Right atrium auricular region (tissue), 2 donors: ENCODE data around the gene ZNF354B. TPM values are rescaled to one million over a fixed set of nuclear protein-coding genes. Genes with fewer than 3 reads are reported as not detected.
"Not testable (repeated sequence)": the region's sequence is repeated elsewhere in the genome, so short reads cannot be mapped to it uniquely, and the experiment has no call there.

Source experiments
- DNase-seq: peaks from one replicate; pipeline ENCODE4 v3.0.0-alpha.2; 2019; ENCODE audit warnings: low spot score
- H3K27ac ChIP-seq, 2 donors: fragments of 200-600 bp; sonication (generic); 1 replicate in 1 of 2; 2 replicates in 1 of 2; pipeline ENCODE4 v1.5.1; 2016 to 2019
- H3K27me3 ChIP-seq, 2 donors: fragments of 200-600 bp; sonication (generic); one replicate each; pipeline versions ENCODE4 v1.5.1 to v1.6.0; 2017 to 2019
- H3K36me3 ChIP-seq: fragments of 200-600 bp; sonication (generic); one replicate; pipeline ENCODE4 v1.5.1; 2016
- H3K4me1 ChIP-seq, 2 donors: fragments of 200-600 bp; sonication (generic); one replicate each; pipeline versions ENCODE4 v1.5.1 to v1.6.0; 2017 to 2019
- H3K4me3 ChIP-seq, 2 donors: fragments of 200-600 bp; sonication (generic); 1 replicate in 1 of 2; 2 replicates in 1 of 2; pipeline ENCODE4 v1.5.1; 2017 to 2019; ENCODE audit warnings: mild to moderate bottlenecking in 1 of 2, moderate library complexity in 1 of 2
- H3K9me3 ChIP-seq, 2 donors: fragments of 200-600 bp; sonication (generic); one replicate each; pipeline ENCODE4 v1.5.1; 2019
- CTCF ChIP-seq, 2 donors: fragments of 200-600 bp; sonication (generic); IDR thresholded peaks; one replicate each; pipeline ENCODE4 v1.5.1; 2019; ENCODE audit warnings: antibody characterized with exemption in 2 of 2
- total RNA-seq, 2 donors: library from RNA; depleted of rRNA; stranded (reverse); fragments of >200 nt; gene quantifications; one replicate each; pipeline ENCODE4 v1.1.0, GENCODE V29; 2016

Gene ZNF354B
- total RNA-seq, 2 donors from 2014 or later: 4.6 to 8.2 TPM

- Histone ChIP-seq H3K27me3 (no peaks in the 10 kb centered on the region), H3K9me3 (no peaks in the 10 kb centered on the region), H3K36me3 (no peaks in the 10 kb centered on the region), H3K4me1 (no peaks in the 10 kb centered on the region), H3K4me3 (no peak overlapping the region), H3K27ac (no peak overlapping the region)
- DNase-seq: no peak
- peak; percentile 18 to 68 for TF ChIP-seq CTCF (IDR thresholded peaks at IDR 0.05)
These were observed 20.4 kb upstream of the ZNF354B start for GRCh38 chr5:178839319-178839704.

- H3K4me3 ChIP-seq, H3K27ac ChIP-seq, DNase-seq, H3K27me3 ChIP-seq, H3K36me3 ChIP-seq, H3K9me3 ChIP-seq, H3K4me1 ChIP-seq: not testable (repeated sequence)
These were observed 19.4 kb upstream of the ZNF354B start for GRCh38 chr5:178840399-178840798.

- no peak for DNase-seq
- Histone ChIP-seq H3K27ac (no peak overlapping the region), H3K9me3 (no peaks in the 10 kb centered on the region), H3K4me1 (peaks cover 0 to 4% of the 10 kb centered on the region in 2 donors), H3K4me3 (no peak overlapping the region), H3K36me3 (no peaks in the 10 kb centered on the region), H3K27me3 (no peaks in the 10 kb centered on the region)
- TF ChIP-seq CTCF (IDR thresholded peaks at IDR 0.05): no peak
These were observed 10.4 kb upstream of the ZNF354B start for GRCh38 chr5:178849316-178849715.

GRCh38 chr5:178851951-178852350 is 7.8 kb upstream of the ZNF354B start:
- Histone ChIP-seq H3K36me3 (no peaks in the 10 kb centered on the region), H3K27me3 (no peaks in the 10 kb centered on the region), H3K4me3 (no peak overlapping the region), H3K9me3 (no peaks in the 10 kb centered on the region), H3K27ac (no peak overlapping the region), H3K4me1 (no peaks in the 10 kb centered on the region)
- TF ChIP-seq CTCF (IDR thresholded peaks at IDR 0.05): no peak
- DNase-seq: no peak

- no peak for TF ChIP-seq CTCF (IDR thresholded peaks at IDR 0.05)
- Histone ChIP-seq H3K36me3 (no peaks in the 10 kb centered on the region), H3K27ac (no peak overlapping the region), H3K27me3 (no peaks in the 10 kb centered on the region), H3K4me3 (no peak overlapping the region), H3K4me1 (no peaks in the 10 kb centered on the region), H3K9me3 (no peaks in the 10 kb centered on the region)
- DNase-seq: no peak
These were observed 5.5 kb upstream of the ZNF354B start for GRCh38 chr5:178854284-178854683.

- not testable (repeated sequence) for H3K9me3 ChIP-seq, DNase-seq, H3K27me3 ChIP-seq
- Histone ChIP-seq H3K4me1 (peaks cover 0 to 20% of the 10 kb centered on the region in 2 donors), H3K27ac (peak overlapping the region; percentile 71 to 84), H3K36me3 (peaks cover 12% of the 10 kb centered on the region), H3K4me3 (peak overlapping the region; percentile 89 to 96)
These were observed 862 bp downstream of the ZNF354B start for GRCh38 chr5:178860615-178861014.

- no peaks in the 10 kb centered on the region for H3K9me3 ChIP-seq
- H3K36me3 ChIP-seq: peaks cover 21% of the 10 kb centered on the region
- no peak for TF ChIP-seq CTCF (IDR thresholded peaks at IDR 0.05)
- peaks cover 0 to 20% of the 10 kb centered on the region in 2 donors for H3K4me1 ChIP-seq
- H3K27me3 ChIP-seq: no peaks in the 10 kb centered on the region
- H3K27ac ChIP-seq: no peak overlapping the region
- no peak for DNase-seq
- H3K4me3 ChIP-seq: no peak overlapping the region
These were observed 1.9 kb downstream of the ZNF354B start for GRCh38 chr5:178861627-178862026.
